NCI-H2081 (cell line): ENCODE data around the gene SLC25A22.

Experiments
- DNase-seq, 2 experiments: peaks; one replicate each; lab custom pipeline; 2025; lab: John Stamatoyannopoulos, UW

SLC25A22 gene

GRCh38 chr11:821512-822371 lies 23.7 kb upstream of the SLC25A22 start:
- no peak for DNase-seq

- DNase-seq, result no peak
Measured at GRCh38 chr11:820655-821511, 22.8 kb upstream of the SLC25A22 start.

- peak; percentile 68 to 80 for DNase-seq
Measured at GRCh38 chr11:819943-820649, 22.0 kb upstream of the SLC25A22 start.

- DNase-seq, result peak; percentile 85 to 87
Measured at GRCh38 chr11:819129-819931, 21.2 kb upstream of the SLC25A22 start.

GRCh38 chr11:818396-819128 lies 20.5 kb upstream of the SLC25A22 start, which contains the start of gene PNPLA2:
Gene PNPLA2, plus strand, starts transcription at chr11:818914. Its CDS starts 805 bp downstream, at chr11:819719.
- DNase-seq, result no peak

- no peak for DNase-seq
Measured at GRCh38 chr11:816433-816779, 18.3 kb upstream of the SLC25A22 start.

GRCh38 chr11:815675-816432 lies 17.8 kb upstream of the SLC25A22 start:
- no peak for DNase-seq

GRCh38 chr11:813456-814096 lies 15.5 kb upstream of the SLC25A22 start:
- no peak for DNase-seq

- DNase-seq, result no peak
Measured at GRCh38 chr11:813072-813455, 15.0 kb upstream of the SLC25A22 start.

- DNase-seq, result no peak
Measured at GRCh38 chr11:812390-812789, 14.3 kb upstream of the SLC25A22 start.

GRCh38 chr11:811446-812245 lies 13.6 kb upstream of the SLC25A22 start:
- DNase-seq, result no peak

- no peak for DNase-seq
Measured at GRCh38 chr11:810040-810567, 12.0 kb upstream of the SLC25A22 start.

- DNase-seq, result peak; percentile 95 to 98
Measured at GRCh38 chr11:809287-810039, 11.4 kb upstream of the SLC25A22 start, which contains the start of gene RPLP2. Gene RPLP2, plus strand, starts transcription at chr11:809967. Its CDS starts 268 bp downstream, at chr11:810235.

GRCh38 chr11:808427-809286 lies 10.6 kb upstream of the SLC25A22 start:
- DNase-seq, result peak in 1 of 2 experiments; percentile 37

GRCh38 chr11:804599-804964 lies 6.5 kb upstream of the SLC25A22 start:
- DNase-seq, result no peak

- DNase-seq, result peak; percentile 27 to 62
Measured at GRCh38 chr11:803770-804598, 5.9 kb upstream of the SLC25A22 start.
